Measurements from ENCODE around the gene AGER.

DNA sequence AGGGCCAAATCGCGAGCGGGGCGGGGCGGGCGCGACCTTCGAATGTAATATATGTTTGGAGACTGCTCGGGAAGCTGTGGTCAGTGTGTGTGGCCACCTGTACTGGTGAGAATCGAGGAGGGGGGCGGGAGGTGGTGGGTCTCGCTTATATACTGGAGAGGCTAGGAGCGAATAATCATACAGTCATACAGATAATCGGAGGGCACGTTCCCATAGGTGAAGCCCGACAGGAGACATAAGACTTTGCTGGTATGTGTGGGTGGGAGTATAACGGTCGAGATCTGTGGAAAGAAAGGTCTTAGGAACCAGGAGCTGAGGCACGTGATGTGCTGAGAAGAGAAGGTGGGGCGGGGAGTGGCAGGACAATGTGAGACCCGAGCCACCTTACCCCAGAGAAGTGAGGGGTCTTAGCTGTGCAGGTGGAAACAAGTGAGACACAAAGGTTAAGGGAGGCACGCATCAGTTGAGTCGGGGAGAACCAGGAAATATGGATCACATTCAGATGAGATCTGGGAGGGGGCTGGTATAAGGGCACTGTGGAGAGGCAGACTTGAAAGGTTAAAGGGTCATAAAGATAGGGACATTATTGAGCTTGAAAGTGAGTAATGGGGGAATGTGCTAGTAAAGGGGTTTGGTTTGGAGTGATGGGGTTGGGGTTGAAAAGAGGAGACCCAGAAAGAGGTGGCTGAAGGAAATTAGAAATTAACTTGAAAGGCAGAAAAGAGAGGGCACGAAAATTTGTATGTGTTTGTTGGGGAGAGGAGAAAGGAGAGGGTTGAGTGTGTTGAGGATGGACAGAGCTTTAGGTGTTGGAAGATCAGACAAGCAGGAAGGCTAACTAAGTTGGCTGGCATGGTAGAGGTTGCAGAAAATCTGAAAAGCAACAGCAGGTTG lies 5.3 kb downstream of the AGER start:
- TF ChIP-seq, protein P1, sequence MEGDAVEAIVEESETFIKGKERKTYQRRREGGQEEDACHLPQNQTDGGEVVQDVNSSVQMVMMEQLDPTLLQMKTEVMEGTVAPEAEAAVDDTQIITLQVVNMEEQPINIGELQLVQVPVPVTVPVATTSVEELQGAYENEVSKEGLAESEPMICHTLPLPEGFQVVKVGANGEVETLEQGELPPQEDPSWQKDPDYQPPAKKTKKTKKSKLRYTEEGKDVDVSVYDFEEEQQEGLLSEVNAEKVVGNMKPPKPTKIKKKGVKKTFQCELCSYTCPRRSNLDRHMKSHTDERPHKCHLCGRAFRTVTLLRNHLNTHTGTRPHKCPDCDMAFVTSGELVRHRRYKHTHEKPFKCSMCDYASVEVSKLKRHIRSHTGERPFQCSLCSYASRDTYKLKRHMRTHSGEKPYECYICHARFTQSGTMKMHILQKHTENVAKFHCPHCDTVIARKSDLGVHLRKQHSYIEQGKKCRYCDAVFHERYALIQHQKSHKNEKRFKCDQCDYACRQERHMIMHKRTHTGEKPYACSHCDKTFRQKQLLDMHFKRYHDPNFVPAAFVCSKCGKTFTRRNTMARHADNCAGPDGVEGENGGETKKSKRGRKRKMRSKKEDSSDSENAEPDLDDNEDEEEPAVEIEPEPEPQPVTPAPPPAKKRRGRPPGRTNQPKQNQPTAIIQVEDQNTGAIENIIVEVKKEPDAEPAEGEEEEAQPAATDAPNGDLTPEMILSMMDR (conservative IDR thresholded peaks at IDR 0.05), result no peak
- no peak for TF ChIP-seq EZH2 (IDR thresholded peaks at IDR 0.05; ENCODE audit: low read depth)
